ENCODE measurements around the gene PPP1R9B.

PPP1R9B gene, protein sequence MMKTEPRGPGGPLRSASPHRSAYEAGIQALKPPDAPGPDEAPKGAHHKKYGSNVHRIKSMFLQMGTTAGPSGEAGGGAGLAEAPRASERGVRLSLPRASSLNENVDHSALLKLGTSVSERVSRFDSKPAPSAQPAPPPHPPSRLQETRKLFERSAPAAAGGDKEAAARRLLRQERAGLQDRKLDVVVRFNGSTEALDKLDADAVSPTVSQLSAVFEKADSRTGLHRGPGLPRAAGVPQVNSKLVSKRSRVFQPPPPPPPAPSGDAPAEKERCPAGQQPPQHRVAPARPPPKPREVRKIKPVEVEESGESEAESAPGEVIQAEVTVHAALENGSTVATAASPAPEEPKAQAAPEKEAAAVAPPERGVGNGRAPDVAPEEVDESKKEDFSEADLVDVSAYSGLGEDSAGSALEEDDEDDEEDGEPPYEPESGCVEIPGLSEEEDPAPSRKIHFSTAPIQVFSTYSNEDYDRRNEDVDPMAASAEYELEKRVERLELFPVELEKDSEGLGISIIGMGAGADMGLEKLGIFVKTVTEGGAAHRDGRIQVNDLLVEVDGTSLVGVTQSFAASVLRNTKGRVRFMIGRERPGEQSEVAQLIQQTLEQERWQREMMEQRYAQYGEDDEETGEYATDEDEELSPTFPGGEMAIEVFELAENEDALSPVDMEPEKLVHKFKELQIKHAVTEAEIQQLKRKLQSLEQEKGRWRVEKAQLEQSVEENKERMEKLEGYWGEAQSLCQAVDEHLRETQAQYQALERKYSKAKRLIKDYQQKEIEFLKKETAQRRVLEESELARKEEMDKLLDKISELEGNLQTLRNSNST

DNA sequence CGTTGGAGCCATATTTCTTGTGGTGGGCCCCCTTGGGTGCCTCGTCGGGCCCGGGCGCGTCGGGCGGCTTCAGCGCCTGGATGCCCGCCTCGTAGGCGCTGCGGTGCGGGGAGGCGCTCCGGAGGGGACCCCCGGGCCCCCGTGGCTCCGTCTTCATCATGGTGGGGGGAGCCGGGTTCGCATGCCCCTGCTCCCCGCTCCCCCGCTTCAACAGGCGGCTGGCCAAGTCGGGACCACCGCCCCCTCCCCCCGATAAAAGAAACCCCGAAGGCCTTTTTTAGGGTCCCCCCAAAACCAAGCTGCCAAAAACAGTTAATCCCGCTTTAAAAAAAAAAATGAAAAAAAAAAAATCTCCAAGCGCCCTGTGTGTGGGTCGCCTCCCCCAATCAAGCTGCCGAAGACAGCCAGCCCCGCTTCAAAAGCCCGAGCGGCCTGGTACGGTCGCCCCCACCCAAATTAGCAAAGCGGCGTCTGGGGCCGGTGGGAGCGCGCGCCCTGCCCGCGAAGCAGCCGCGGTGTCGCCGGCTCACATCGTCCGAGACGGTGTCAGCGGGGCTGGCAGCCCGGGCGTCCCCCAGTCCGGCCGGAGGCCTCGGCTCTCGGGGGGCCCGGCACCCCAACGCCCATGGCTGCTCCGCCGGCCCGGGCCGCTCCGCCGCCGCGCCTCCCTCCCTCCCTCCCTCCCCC lies at the start of gene PPP1R9B:
Gene PPP1R9B, minus strand, starts transcription at position 324 of the 687 bp plus-strand sequence. Its CDS starts 164 bp downstream, at position 160.
- DNase-seq, result peak in 1 of 51 donors; percentile 52

DNA sequence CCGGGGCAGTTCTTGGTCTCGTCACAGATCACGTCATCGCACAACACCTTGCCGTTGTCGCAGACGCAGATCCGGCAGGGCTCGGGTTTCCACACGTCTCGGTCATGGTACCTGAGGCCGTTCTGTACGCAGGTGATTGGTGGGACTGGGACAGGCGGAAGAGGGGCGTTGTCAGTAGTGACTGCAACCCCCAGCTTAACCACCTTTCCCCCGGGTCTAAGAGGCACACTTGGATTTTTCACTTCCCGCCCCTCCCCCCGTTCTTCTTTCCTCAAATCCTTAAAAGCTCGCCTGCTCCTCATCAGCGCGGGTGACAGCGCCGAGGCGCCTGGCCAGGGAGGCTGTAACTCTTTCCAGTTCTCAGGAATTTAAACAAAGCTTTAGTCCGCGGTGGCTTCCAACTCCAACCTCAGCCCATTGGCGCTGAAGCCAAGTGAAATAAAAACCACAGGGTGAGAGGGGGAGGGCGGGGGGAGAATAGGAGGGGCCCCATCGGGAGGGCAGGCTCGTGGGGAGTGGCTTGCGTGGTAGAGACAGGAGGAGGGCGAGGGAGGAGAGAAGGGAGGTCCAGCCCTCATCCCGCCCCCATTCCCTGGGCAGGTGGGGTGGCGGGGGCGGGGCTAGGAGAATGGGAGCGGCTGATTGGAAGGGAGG lies 49.5 kb upstream of the PPP1R9B start:
- DNase-seq, result peak in 24 of 51 donors; percentile 15 to 78 (median 47)

DNA sequence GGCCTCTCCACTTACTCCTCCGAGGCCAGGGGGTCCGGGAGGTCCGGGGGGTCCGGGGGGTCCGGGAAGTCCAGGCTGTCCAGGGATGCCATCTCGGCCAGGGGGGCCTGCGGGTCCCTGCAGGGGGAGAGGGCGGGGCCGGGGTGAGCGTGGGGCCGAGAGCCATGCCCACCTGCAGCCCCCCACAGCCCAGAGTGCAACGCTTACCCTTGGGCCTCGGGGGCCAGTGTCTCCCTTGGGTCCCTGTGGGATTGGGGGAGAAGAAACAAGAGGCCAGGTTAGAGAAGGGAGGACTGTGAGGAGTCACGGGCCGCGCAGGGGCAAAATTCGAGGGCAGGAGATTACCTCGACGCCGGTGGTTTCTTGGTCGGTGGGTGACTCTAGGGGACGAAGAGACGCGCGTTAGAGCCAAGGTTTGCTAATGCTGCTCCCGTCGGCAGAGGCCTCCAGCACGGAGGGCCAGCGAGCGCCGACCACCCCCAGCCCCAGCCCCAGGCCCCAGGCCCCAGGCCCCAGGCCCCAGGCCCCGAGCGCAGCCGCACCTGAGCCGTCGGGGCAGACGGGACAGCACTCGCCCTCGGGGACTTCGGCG lies 48.8 kb upstream of the PPP1R9B start:
- DNase-seq, result no peak

DNA sequence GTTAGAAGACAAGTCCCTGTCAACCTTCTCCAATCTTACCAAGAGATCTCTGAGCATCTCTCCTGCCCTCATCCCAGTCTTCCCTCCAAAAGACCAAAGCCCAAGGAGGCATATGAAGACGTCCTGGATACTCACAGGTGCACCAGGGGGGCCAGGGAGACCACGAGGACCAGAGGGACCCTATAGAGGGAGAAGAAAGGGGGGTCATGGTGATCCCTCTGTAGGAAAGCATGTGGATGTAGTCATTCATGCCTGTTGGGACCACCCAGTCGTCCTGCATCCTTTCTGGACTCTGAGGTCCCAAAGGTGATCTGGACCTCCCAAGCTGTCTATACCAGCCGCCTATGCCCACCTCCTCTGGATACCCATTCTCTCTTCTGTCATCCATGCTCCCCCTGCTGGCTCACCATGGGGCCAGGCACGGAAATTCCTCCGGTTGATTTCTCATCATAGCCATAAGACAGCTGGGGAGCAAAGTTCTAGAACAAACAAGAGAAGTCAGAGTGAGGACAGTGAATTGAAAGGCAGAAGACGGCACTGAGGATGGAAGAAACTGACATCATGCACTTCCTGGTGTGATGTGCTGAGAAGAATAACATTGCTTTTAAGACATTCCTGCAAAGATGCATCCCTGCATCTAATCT lies 47.7 kb upstream of the PPP1R9B start:
- DNase-seq, result peak in 26 of 51 donors; percentile 6 to 58 (median 22)

DNA sequence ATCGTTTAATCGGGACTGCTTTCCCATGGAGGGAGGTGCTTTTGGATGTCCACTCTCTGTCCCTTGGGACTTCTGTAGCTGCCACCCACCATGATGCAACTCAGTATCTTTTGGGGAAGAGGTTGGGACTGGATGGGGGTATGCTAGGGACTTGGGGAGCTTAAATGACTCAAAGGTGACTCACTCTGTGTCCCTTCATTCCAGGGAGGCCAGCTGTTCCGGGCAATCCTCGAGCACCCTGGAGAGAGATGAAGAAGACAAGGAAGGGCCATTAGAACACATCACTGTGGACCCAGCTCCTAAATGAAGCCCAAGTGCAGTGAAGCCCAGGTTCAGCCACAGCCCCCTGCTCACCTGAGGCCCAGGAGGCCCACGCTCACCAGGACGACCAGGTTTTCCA lies 46.3 kb upstream of the PPP1R9B start:
- DNase-seq, result no peak

DNA sequence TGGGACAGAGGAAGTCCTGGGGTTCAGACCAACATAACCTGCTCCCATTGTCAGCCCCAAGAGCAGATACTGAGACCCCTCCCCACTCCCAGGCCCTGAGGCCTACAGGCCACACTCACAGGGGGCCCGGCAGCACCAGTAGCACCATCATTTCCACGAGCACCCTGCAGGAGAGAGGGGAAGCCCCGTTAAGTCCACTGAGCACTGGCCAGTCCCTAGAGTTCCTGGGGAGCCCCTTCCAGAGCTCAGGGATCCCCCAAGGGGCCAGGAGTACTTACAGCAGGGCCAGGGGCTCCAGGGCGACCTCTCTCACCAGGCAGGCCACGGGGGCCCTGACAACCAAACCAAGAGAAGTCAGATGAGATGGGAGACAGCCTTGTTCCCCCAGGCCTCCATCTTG lies 45.6 kb upstream of the PPP1R9B start:
- DNase-seq, result no peak

DNA sequence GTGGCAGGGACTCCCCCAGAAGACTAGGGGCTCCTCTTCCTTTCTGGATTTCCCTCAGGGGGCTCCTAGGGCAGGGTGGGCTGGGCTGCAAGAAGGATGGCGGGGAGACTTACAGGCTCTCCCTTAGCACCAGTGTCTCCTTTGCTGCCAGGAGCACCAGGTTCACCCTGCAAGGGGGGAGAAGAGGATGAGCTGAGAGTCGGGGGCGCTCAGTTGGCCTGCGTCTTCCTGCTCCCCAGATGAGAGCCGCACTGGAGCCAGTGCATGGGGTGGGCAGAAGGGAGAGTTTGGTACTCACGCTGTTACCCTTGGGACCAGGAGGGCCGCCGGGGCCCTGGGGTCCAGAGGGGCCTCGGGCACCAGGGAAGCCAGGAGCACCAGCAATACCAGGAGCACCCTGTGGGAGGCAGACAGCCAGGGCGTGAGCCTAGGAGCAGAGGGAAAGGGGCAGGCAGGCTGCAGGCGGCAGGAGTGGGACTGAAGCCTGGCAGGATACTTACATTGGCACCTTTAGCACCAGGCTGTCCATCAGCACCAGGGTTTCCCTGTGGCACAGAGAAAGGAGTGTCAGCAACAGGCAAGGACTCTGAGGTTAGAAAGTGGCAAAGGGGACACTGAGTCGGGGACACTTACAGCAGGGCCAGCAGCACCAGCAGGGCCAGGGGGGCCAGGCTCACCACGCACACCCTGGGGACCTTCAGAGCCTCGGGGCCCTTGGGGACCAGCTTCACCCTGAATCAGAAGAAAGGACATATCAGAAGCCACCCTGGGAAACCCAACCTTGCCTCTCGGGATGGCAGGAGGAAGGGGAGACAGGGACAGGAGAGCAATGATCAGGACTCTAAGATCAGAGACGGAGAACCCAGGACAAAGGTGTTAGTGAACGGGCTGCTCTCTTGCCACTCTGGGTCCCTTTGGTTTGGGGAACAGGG lies 44.7 kb upstream of the PPP1R9B start:
- DNase-seq, result no peak

DNA sequence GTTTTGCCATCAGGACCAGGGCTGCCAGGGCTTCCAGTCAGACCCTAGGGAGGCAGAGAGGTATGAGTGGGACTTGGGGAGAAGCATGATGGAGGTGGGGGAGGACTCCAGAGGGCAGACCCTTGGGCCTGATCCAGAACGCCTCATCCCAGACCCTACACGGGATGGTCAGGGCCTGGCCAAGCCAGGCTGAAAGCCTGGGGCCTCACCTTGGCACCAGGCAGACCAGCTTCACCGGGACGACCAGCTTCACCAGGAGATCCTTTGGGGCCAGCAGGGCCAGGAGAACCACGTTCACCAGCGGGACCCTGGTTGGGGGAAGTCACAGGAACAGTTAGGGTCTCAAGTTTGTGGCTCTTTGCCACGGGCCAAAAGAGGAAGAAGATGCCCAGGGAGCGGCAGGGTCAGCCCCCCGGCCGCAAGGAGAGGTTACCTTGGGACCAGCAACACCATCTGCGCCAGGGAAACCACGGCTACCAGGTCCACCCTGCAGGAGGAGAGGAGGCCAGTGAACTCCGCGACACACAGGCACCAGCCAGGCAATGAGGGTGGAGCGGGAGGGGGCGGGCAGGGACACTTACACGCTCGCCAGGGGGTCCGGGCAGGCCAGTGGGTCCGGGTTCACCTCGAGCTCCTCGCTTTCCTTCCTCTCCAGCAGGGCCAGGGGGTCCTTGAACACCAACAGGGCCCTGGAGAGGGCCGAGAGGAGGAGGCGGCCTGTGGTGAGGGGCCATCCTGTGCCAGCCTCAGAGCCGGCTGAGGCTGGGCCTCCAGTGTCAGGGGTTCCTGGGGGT lies 43.9 kb upstream of the PPP1R9B start:
- no peak for DNase-seq

DNA sequence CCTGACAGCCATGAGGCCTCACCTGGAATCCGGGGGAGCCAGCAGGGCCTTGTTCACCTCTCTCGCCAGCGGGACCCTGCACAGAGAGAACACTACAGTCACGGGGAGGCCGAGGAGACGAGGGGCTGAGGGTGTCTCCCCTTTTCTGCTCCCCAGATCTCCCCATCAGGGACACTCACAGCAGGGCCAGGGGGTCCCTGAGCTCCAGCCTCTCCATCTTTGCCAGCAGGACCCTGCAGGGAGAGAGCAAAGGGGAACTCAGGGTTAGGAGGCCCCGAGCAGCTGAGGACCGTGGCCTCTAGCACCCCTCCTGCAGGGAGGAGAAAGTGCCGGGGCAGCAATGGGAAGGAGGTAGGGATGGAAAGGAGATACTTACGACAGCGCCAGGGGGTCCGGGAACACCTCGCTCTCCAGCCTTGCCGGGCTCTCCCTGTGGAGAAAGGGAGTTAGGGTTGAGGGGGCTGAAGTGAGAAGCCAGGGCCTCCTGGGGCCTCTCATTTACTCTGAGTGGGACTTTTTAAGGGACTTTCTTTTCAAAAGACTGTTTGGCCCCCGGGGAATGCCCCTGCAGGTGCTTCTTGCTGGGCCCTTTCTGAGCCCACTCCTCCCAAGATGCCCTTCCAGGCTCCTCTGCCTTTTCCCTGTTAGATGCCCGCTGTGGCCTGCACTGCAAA lies 42.3 kb upstream of the PPP1R9B start:
- no peak for DNase-seq

DNA sequence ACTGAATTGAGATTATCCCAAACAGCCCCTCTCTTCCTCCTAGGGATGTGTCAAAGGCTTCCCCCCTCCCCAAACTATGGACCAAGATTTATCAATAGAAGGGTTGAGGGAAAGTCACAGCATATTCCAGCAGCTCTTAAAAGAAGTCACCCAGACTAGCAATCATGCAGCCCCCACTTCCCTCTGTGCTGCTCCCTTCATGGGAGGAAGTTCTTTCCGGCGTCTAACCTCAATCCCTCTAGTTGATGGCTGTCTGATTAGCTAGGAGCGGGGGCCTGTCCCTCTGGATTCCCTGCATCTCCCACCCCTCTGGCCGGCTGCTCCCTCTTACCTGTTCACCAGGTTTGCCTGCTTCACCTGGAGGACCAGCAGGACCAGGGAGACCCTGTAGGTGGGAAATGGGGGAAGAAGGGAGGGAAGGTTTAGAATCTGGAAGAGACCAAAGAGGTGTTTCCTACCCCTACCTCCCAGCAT lies 41.7 kb upstream of the PPP1R9B start:
- DNase-seq, result no peak

DNA sequence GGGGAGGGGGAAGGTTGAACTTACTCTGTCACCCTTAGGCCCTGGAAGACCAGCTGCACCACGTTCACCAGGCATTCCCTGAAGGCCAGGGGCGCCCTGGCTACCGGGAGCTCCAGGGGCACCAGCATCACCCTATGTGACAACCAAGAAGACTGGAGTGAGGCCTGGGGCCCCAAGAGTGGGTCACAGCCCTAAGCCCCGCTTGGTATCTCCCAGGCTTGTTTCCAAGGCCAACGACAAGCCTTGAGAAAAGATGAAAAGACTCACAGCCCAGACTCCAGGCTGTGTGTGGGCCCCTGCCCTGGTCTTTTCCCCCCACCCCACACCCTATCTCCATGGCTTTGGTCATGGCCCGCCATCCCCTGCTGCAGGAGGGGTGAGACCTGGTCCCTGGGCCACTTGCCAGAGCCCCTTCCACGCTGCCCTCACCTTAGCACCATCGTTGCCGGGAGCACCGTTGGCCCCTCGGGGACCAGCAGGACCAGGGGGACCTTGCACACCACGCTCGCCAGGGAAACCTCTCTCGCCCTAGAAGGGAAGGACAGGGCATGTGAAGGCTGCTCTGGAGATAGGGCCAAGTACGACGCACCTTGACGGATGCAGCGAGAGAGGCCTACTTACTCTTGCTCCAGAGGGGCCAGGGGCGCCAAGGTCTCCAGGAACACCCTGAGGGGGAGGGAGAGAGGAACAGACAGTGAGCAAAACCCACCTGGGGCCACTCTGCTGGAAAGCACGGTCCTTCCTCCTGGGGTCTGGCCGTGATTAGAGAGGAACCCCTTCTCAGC lies 41.1 kb upstream of the PPP1R9B start:
- DNase-seq, result no peak

DNA sequence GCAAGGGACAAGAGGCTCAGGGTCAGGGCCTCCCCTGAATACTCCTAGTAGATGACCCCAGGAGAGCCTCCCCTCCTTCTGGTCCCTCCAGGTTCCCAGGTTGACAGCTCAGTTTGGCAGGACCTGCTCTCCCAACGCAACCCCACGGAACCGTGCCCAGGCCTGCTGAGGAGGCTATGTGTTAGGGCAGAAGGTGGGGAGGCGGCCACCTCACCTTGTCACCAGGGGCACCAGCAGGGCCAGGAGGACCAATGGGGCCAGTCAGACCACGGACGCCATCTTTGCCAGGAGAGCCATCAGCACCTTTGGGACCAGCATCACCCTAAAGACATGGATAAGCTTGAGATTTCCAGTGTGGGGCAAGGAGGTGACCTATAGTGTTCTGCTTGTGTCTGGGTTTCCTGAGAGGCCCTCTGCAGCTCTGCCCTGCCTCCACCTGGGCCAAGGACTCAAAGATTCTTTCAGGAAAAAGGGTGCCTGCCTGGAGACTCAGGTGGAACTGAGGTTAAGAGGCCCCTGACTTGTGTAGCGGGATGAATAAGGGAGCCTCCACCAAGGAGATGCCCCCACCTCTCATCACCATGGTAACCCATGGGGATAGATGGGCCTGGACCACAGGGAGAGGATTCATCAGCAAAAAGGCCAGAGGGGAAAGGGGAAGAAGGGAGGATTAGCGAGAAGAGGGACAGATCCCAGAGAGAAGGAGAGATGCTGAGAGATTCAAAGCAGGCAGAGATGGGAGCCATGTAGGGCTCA lies 40.3 kb upstream of the PPP1R9B start:
- DNase-seq, result no peak

DNA sequence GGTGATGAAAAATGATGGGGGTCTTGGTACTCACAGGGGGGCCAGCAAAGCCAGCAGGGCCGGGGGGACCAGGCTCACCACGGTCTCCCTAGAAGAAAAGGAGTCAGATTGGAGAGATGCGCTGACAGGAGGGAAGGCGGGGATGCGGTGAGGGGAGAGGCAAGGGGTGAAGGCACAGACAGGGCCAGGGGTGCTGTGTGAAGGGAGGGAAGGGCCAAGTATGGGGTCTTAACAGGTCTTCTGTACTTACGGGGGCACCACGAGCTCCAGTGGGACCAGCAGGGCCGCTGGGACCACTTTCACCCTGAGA lies 39.8 kb upstream of the PPP1R9B start:
- DNase-seq, result no peak

DNA sequence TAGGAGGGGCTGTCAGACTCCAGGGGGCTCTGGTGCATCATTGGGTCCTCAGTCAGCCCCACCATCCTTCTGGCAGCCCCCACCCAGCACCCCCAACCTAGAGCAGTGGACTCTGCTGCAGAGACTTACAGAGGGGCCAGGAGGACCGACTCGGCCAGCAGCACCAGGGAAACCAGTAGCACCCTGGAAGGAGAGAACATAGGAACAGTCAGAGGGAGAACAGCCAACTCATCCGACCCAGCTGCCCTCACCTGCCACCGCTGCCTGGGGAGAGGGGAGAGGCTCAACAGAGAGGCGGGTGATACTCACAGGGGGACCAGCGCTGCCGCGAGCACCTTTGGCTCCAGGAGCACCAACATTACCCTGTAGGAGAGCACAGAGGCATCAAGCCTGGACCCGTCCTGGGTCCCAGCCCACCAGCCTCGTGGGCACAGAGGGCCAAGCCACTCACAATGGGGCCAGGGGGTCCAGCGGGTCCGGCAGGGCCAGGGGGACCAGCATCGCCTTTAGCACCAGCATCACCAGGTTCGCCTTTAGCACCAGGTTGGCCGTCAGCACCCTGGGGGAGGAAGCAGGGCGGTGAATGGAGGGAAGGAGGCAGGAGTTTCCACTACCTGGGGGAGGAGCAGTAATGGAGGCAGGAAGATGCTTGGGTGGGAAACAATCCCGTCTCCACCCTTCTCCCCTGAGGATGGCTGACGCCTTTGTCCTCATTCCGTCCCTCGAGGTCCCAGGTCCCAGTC lies 39.2 kb upstream of the PPP1R9B start:
- DNase-seq, result no peak

DNA sequence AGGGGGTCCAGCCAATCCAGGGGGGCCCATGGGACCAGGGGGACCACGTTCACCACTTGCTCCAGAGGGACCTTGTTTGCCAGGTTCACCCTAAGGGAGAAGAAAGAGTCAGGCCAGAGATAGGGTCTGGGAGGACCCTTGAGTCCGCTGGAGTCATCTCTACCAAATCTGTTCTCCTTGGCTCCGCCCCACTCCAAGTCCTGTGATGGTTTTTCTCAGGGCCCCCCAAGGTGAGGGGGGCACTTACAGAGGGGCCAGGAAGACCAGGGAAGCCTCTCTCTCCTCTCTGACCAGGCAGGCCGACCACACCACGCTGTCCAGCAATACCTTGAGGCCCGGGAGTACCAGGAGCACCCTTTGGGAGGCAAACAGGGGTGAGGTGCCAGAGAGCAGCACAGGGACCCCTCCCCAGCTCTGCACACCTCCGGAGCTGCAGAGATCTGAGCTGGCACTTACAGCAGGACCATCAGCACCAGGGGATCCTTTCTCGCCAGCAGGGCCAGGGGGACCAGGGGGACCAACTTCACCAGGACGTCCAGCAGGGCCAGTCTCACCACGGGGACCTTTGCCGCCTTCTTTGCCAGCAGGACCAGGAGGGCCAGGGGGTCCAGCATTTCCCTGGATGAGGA lies 38.6 kb upstream of the PPP1R9B start:
- no peak for DNase-seq

Measured in hypothalamus (tissue), 51 donors.